Right renal pelvis (tissue), 4 donors: ENCODE results near the gene BLTP3A. TPM values are rescaled to one million over a fixed set of nuclear protein-coding genes. Genes with fewer than 3 reads are reported as not detected.
"Not testable (repeated sequence)": the region's sequence is repeated elsewhere in the genome, so short reads cannot be mapped to it uniquely, and the experiment has no call there.

Experiments used
- DNase-seq, 4 donors: peaks; one replicate each; pipeline ENCODE4 v3.0.0-alpha.2; 2013; ENCODE audit warnings: low read depth in 4 of 4, low spot score in 3 of 4, missing footprints in 1 of 4
- polyA plus RNA-seq, 4 donors: library from polyadenylated mRNA; unstranded; fragments of 120-200 nt; gene quantifications; one replicate each; pipeline ENCODE4 v1.2.1, GENCODE V29; 2013; ENCODE audit not compliant: insufficient read length in 4 of 4

BLTP3A gene
- polyA plus RNA-seq, 4 donors, result 13.5 to 15.4 (median 14.2) TPM

- not testable (repeated sequence) for DNase-seq
These were observed 27.1 kb downstream of the BLTP3A start for GRCh38 chr6:34818872-34819570.

GRCh38 chr6:34819571-34820480 is 27.9 kb downstream of the BLTP3A start:
- no peak for DNase-seq

- no peak for DNase-seq
These were observed 37.3 kb downstream of the BLTP3A start for GRCh38 chr6:34829137-34829536.

GRCh38 chr6:34832942-34833341 is 41.1 kb downstream of the BLTP3A start:
- DNase-seq, result no peak

- DNase-seq, result no peak
These were observed 43.1 kb downstream of the BLTP3A start for GRCh38 chr6:34834789-34835518.

- DNase-seq, result no peak
These were observed 44.1 kb downstream of the BLTP3A start for GRCh38 chr6:34836008-34836407.

GRCh38 chr6:34836451-34836850 is 44.6 kb downstream of the BLTP3A start:
- no peak for DNase-seq

- no peak for DNase-seq
These were observed 45.6 kb downstream of the BLTP3A start for GRCh38 chr6:34837528-34837927.

- DNase-seq, result no peak
These were observed 47.9 kb downstream of the BLTP3A start for GRCh38 chr6:34839666-34840352.

Other genes with a start within 250 kb of the BLTP3A start
- under 1 TPM in 2 of 4 donors, not detected in 2; 0.14 to 0.19 TPM for gene SPDEF, start 235.8 kb upstream of the BLTP3A start, polyA plus RNA-seq
- gene ILRUN, start 95.3 kb upstream of the BLTP3A start, polyA plus RNA-seq, result 10 to 100 TPM; 52.2 to 53.1 (median 52.7) TPM
- 100 to 1,000 TPM; 130 to 165 (median 152) TPM for gene SNRPC, start 34.6 kb upstream of the BLTP3A start, polyA plus RNA-seq
- gene TAF11, start 96.0 kb downstream of the BLTP3A start, polyA plus RNA-seq, result 10 to 100 TPM; 44.1 to 51.5 (median 48.6) TPM
- 10 to 100 TPM; 37.4 to 49.0 (median 44.5) TPM for gene ANKS1A, start 97.2 kb downstream of the BLTP3A start, polyA plus RNA-seq